CD4-positive, alpha-beta T cell (primary cell): ENCODE data around the gene CETN2. TPM values are rescaled to one million over a fixed set of nuclear protein-coding genes. Genes with fewer than 3 reads are reported as not detected.

ENCODE experiments used
- ATAC-seq: fragments of 200-7000 bp; cut with Tn5 transposase; one replicate; pipeline ENCODE4 v1.10.0; 2022; ENCODE audit warnings: mild to moderate bottlenecking; ENCODE audit not compliant: poor library complexity
- CTCF ChIA-PET: fragments of 350-600 bp; sonication (Branson Sonifier 250); formaldehyde crosslinking; loops from one replicate; lab custom pipeline; 2021; ENCODE audit warnings: antibody characterized with exemption, inconsistent platforms; lab: Charles Lee
- POLR2A ChIA-PET: fragments of 350-600 bp; sonication (Branson Sonifier 250); formaldehyde crosslinking; loops from one replicate; lab custom pipeline; 2021; ENCODE audit warnings: antibody characterized with exemption, inconsistent platforms; lab: Charles Lee
- DNase-seq, 14 experiments: peaks; one replicate each; pipeline ENCODE4 v3.0.0-alpha.2; 2013 to 2020; ENCODE audit warnings: mixed read lengths in 2 of 14
- H3K27ac ChIP-seq, 2 donors: one replicate each; pipeline versions ENCODE4 v1.5.1 to v1.7.0; 2013; ENCODE audit warnings: low read length in 2 of 2, low read depth in 1 of 2, mild to moderate bottlenecking in 1 of 2
- H3K27me3 ChIP-seq, 2 experiments: 1 replicate in 1 of 2; 2 replicates in 1 of 2; pipeline versions ENCODE4 v1.6.1 to v1.7.0; 2013; ENCODE audit warnings: low read length in 2 of 2, control low read depth in 1 of 2, mild to moderate bottlenecking in 1 of 2, moderate library complexity in 1 of 2; ENCODE audit not compliant: insufficient read depth in 2 of 2, control insufficient read depth in 1 of 2
- H3K36me3 ChIP-seq: one replicate; pipeline ENCODE4 v1.6.1; 2013; ENCODE audit warnings: low read length, control low read depth; ENCODE audit not compliant: insufficient read depth
- H3K4me1 ChIP-seq: one replicate; pipeline ENCODE4 v1.6.1; 2013; ENCODE audit warnings: low read length, control low read depth; ENCODE audit not compliant: insufficient read depth
- H3K4me3 ChIP-seq: one replicate; pipeline ENCODE4 v1.5.1; 2013; ENCODE audit warnings: mild to moderate bottlenecking, low read length, moderate library complexity
- H3K9me3 ChIP-seq, 2 experiments: 1 replicate in 1 of 2; 2 replicates in 1 of 2; pipeline versions ENCODE4 v1.6.1 to v1.7.0; 2013; ENCODE audit warnings: low read length in 2 of 2, mild to moderate bottlenecking in 2 of 2, control low read depth in 1 of 2, moderate library complexity in 1 of 2; ENCODE audit not compliant: control insufficient read depth in 1 of 2, insufficient read depth in 1 of 2
- H3K27ac Mint-ChIP-seq: one replicate; pipeline ENCODE4 v1.8.0; 2020; ENCODE audit warnings: mixed read lengths
- H3K27me3 Mint-ChIP-seq: one replicate; pipeline ENCODE4 v1.8.0; 2021; ENCODE audit warnings: mixed read lengths
- H3K36me3 Mint-ChIP-seq: one replicate; pipeline ENCODE4 v1.8.0; 2021; ENCODE audit warnings: low read depth, mixed read lengths
- H3K4me1 Mint-ChIP-seq: one replicate; pipeline ENCODE4 v1.8.0; 2021; ENCODE audit warnings: low read depth, mixed read lengths
- H3K4me3 Mint-ChIP-seq: one replicate; pipeline ENCODE4 v1.8.0; 2020; ENCODE audit warnings: mild to moderate bottlenecking, mixed read lengths
- H3K9me3 Mint-ChIP-seq: one replicate; pipeline ENCODE4 v1.8.0; 2020; ENCODE audit warnings: mixed read lengths
- CTCF ChIP-seq: fragments of 200-600 bp; IDR thresholded peaks from one replicate; pipeline ENCODE4 v1.8.0; 2022; ENCODE audit warnings: antibody characterized with exemption, mild to moderate bottlenecking
- intact Hi-C, 2 experiments: fragments of 100-400 bp; cut with DNase I in 1 of 2; cut with micrococcal nuclease in 1 of 2; formaldehyde crosslinking; loops; one replicate each; pipeline versions ENCODE4 v1.15.1 to v1.9.0; 2023 to 2025; cut with DNase I, micrococcal nuclease
- total RNA-seq, 174 experiments: library from RNA in 2 of 174; stranded (reverse) in 2 of 174; gene quantifications; one replicate each; pipeline ENCODE4 v1.2.3 and lab custom pipeline; 2021 to 2026

The CETN2 gene
- total RNA-seq, 2 experiments from 2014 or later: 4.0 to 5.1 TPM

GRCh38 chrX:152876931-152877840 is 46.6 kb upstream of the CETN2 start:
- no peak overlapping the region for H3K4me3 ChIP-seq
- no peaks in the 10 kb centered on the region for H3K9me3 ChIP-seq
- no peak for TF ChIP-seq CTCF
- Mint-ChIP-seq H3K4me3 (no peak overlapping the region), H3K4me1 (no peaks in the 10 kb centered on the region), H3K27me3 (no peaks in the 10 kb centered on the region), H3K9me3 (no peaks in the 10 kb centered on the region), H3K36me3 (no peaks in the 10 kb centered on the region), H3K27ac (no peak overlapping the region)
- CTCF ChIA-PET: no interaction called here
- no peak overlapping the region for H3K27ac ChIP-seq
- intact Hi-C loops: no loop called here
- POLR2A ChIA-PET: no interaction called here
- no peaks in the 10 kb centered on the region for H3K27me3 ChIP-seq
- H3K4me1 ChIP-seq: peaks cover 11% of the 10 kb centered on the region
- ATAC-seq (no peak), DNase-seq (no peak)
- no peaks in the 10 kb centered on the region for H3K36me3 ChIP-seq

- peaks cover 4% of the 10 kb centered on the region for H3K36me3 ChIP-seq
- H3K9me3 Mint-ChIP-seq: no peaks in the 10 kb centered on the region
- H3K27ac Mint-ChIP-seq: no peak overlapping the region
- no peaks in the 10 kb centered on the region for H3K27me3 ChIP-seq
- no peak overlapping the region for H3K27ac ChIP-seq
- ATAC-seq: no peak
- no peak overlapping the region for H3K4me3 ChIP-seq
- TF ChIP-seq CTCF: no peak
- peaks cover 18% of the 10 kb centered on the region for H3K36me3 Mint-ChIP-seq
- H3K4me1 ChIP-seq: peaks cover 16% of the 10 kb centered on the region
- H3K9me3 ChIP-seq: no peaks in the 10 kb centered on the region
- no peaks in the 10 kb centered on the region for H3K4me1 Mint-ChIP-seq
- ChIA-PET POLR2A (no interaction called here), CTCF (no interaction called here)
- no peaks in the 10 kb centered on the region for H3K27me3 Mint-ChIP-seq
- intact Hi-C loops: no loop called here
- H3K4me3 Mint-ChIP-seq: no peak overlapping the region
- DNase-seq: no peak
Observed at GRCh38 chrX:152873361-152873760, 42.8 kb upstream of the CETN2 start.

GRCh38 chrX:152872522-152872921 is 42.0 kb upstream of the CETN2 start:
- ATAC-seq (no peak), DNase-seq (no peak)
- H3K36me3 Mint-ChIP-seq: peaks cover 19% of the 10 kb centered on the region
- peaks cover 4% of the 10 kb centered on the region for H3K36me3 ChIP-seq
- H3K27me3 Mint-ChIP-seq: no peaks in the 10 kb centered on the region
- no peaks in the 10 kb centered on the region for H3K9me3 ChIP-seq
- TF ChIP-seq CTCF: no peak
- ChIA-PET CTCF (no interaction called here), POLR2A (no interaction called here)
- no peaks in the 10 kb centered on the region for H3K9me3 Mint-ChIP-seq
- no peaks in the 10 kb centered on the region for H3K27me3 ChIP-seq
- no peaks in the 10 kb centered on the region for H3K4me1 Mint-ChIP-seq
- H3K4me1 ChIP-seq: peaks cover 16% of the 10 kb centered on the region
- H3K27ac Mint-ChIP-seq: no peak overlapping the region
- intact Hi-C loops: no loop called here
- no peak overlapping the region for H3K4me3 Mint-ChIP-seq
- no peak overlapping the region for H3K27ac ChIP-seq
- no peak overlapping the region for H3K4me3 ChIP-seq
